Astrocyte (in vitro differentiated cells and primary cell): ENCODE data around the gene NPAS3.

Experiments used
- CTCF ChIP-seq: IDR thresholded peaks from 2 replicates; pipeline ENCODE4 v1.5.1; 2011; ENCODE audit warnings: low read depth, mild to moderate bottlenecking, inconsistent platforms, low read length, moderate library complexity; ENCODE audit not compliant: insufficient read depth
- EZH2 ChIP-seq: IDR thresholded peaks from 2 replicates; pipeline ENCODE4 v1.6.1; 2012; ENCODE audit warnings: mild to moderate bottlenecking, low read length, inconsistent platforms; ENCODE audit not compliant: insufficient read depth

- TF ChIP-seq CTCF (no peak), EZH2 (no peak)
Observed at GRCh38 chr14:33576014-33576413, 637.3 kb downstream of the NPAS3 start.
